Heart left ventricle (tissue), 13 donors: Measurements from ENCODE around the gene CPPED1.

ENCODE experiments used
- CTCF ChIP-seq, 12 donors: fragments of 200-600 bp; sonication (generic) in 4 of 12; IDR thresholded peaks; one replicate each; pipeline versions ENCODE4 v1.5.0 to v1.8.0; 2018 to 2022; ENCODE audit warnings: antibody characterized with exemption in 12 of 12, mild to moderate bottlenecking in 5 of 12
- POLR2A ChIP-seq, 2 donors: fragments of 450-650 bp; IDR thresholded peaks; one replicate each; pipeline ENCODE4 v1.6.1; 2017; ENCODE audit warnings: antibody characterized with exemption in 2 of 2, mild to moderate bottlenecking in 2 of 2, moderate library complexity in 2 of 2
- donor health status: ischemic (EF 13 %, LVEDD 7.1; RV severe dilation, severe dysfunction).
- donor health status: DM: no; HTN: yes; CAD: no.
- donor health status: DM: no; HTN: no; CAD: no.
- donor health status: ischemic (EF 25% LVEDD 6.9; RV normal size, moderate dysfunction).
- donor health status: ischemic (EF 25% LVEDD 5.7; RV mildly dilated, moderate dysfunction).
- donor health status: ischemic (EF 35%, LVEDD 5.7; RV mildly dilated, moderate dysfunction).
- donor health status: nonischemic (EF 11% LVEDD 7.7; RV severe dilation, severe dysfunction).
- donor health status: DM: yes; HTN: yes; CAD: no.
- donor health status: PGD.
- donor health status: ischemic (EF 29% LVEDD 5.4; RV normal size, mild dysfunction).
- donor health status: nonischemic (EF 23%, LVEDD 6.1; RV moderate dilation, normal function).

- TF ChIP-seq CTCF (IDR thresholded peaks at IDR 0.05) (no peak), POLR2A (IDR thresholded peaks at IDR 0.05) (no peak)
Observed at GRCh38 chr16:12626411-12626810, 177.3 kb downstream of the CPPED1 start.
